Right lobe of liver (tissue), 4 donors: ENCODE measurements around the gene KCNQ5.

ENCODE experiments used
- CTCF ChIP-seq, 4 donors: fragments of 200-600 bp in 3 of 4; fragments of 450-650 bp in 1 of 4; IDR thresholded peaks; one replicate each; pipeline versions ENCODE4 v1.5.1 to v1.8.0; 2016 to 2022; ENCODE audit warnings: antibody characterized with exemption in 4 of 4, mild to moderate bottlenecking in 2 of 4
- POLR2A ChIP-seq: fragments of 450-650 bp; IDR thresholded peaks from one replicate; pipeline ENCODE4 v1.6.1; 2017; ENCODE audit warnings: antibody characterized with exemption, mild to moderate bottlenecking
- donor health status: DM: no; HTN: no; CAD: no.
- donor health status: DM: no; HTN: no; CAD: no.
- donor health status: DM: no; HTN: yes; CAD: no.

- TF ChIP-seq CTCF (IDR thresholded peaks at IDR 0.05) = no peak
- TF ChIP-seq POLR2A = no peak
These were observed 233.6 kb downstream of the KCNQ5 start for GRCh38 chr6:72855471-72855870.
